SH-SY5Y (cell line): ENCODE results near the gene NRSN2.

Experiments used
- GATA2 ChIP-seq: IDR thresholded peaks from 2 replicates; pipeline ENCODE4 v1.6.1; 2011; ENCODE audit warnings: mild to moderate bottlenecking, low read depth, low read length
- GATA3 ChIP-seq: IDR thresholded peaks from 2 replicates; pipeline ENCODE4 v1.6.1; 2011; ENCODE audit warnings: low read depth, mild to moderate bottlenecking, low read length, moderate library complexity

DNA sequence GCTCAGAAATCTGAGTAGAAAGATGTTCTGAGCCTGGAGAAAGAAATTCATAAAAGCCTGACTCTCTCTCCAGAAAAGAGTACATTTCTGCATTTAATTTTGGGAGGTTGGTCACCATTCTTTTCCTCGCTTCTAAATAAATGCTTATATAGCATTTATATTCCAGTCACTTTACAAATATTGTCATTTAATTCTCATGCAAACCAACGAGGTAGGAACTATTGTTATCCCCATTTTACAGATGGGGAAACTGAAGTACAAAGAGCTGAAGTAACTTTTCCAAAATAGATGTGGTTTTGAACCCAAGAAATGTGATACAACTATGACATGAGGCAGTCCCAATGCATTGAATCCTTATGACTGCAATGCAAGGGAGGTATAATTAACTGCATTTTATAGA lies 29.2 kb downstream of the NRSN2 start:
- TF ChIP-seq GATA2 (no peak), GATA3 (no peak)
